HG03565 (cell line): Measurements from ENCODE around the gene KREMEN1.

Source experiments
- ATAC-seq: cut with Tn5 transposase; IDR thresholded peaks from one replicate; pipeline ENCODE4 v1.9.1; 2021; ENCODE audit warnings: mild to moderate bottlenecking, moderate library complexity; ENCODE audit not compliant: unreplicated experiment

The KREMEN1 gene

DNA sequence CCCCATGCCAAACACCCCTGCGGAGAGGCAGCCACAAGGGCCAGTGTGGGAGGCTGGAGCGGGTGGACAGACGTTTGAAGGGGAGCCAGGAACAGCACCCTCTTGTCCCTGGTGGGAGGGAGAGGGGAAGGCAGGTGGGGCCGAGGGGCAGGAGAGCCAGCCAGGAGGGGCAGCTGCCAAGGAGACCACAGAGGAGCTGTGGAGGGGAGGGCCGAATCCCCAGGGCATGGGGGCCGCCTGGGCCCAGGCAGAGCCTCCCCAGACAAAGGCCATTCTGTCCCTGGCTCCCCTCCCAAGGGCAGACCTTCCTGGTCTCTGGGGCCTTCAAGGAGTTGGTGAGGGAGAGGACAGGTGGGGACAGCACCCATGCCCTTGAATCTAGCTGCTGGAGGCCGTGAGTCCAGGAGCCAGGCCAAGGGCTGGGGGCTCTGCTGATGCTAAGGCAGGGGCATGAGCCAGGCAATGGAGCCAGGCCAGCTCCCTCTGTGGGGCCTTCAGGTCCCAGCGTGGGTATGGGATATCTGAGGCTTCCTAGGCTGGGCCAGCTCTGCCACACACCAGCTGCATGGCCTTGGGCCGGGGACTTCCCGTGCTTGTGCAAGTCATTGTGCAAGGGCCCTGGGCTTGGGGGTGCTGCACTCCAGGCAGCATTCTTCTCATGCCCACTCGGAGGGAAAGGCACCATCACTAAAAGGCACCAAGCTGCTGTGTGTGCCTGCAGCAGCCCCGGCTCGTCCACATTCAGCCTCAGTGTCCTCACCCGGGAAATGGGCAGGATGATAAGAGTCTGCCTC lies 144.2 kb downstream of the KREMEN1 start:
- ATAC-seq = no peak
